GM13976 (cell line): ENCODE data around the gene AP2M1.
"Not testable (repeated sequence)": the region's sequence is repeated elsewhere in the genome, so short reads cannot be mapped to it uniquely, and the experiment has no call there.

Experiments
- DNase-seq: peaks from one replicate; pipeline ENCODE4 v3.0.0; 2012; ENCODE audit warnings: low spot score
- in situ Hi-C: fragments of 300-500 bp; cut with MboI; formaldehyde crosslinking; loops from one replicate; pipeline ENCODE4 v1.12.0; 2022; ENCODE audit warnings: low sequenced_read_pairs, mixed read lengths, inconsistent platforms; ENCODE audit not compliant: unreplicated experiment
- TF ChIP-seq, protein P1 (sequence below): IDR thresholded peaks from 2 replicates; pipeline ENCODE4 v1.5.1; 2012; ENCODE audit warnings: borderline replicate concordance, mild to moderate bottlenecking; ENCODE audit not compliant: insufficient read depth; ENCODE audit errors: extremely low read depth, missing control alignments, control extremely low read depth

The AP2M1 gene

DNA sequence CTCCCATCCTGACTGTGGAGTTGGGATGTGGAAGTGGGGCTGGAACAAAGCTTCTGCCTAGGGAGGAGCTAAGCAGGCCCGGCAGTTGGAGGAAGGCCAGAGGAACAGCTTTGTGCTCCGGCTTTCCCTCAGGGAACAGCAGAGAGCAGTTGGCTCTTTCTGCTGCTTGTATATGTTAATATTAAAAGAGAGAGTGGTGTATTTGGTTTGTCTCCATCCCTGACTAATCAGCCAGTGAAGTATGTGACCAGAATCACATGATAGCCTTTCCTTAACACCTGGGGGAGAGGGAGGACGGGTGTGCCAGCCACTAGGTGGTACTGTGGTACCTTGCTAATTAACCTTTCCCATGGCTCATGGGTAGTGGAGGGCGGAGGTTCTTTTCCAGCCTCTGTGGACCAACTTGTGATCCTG lies 29.5 kb upstream of the AP2M1 start:
- in situ Hi-C loops, result no loop called here
- TF ChIP-seq, protein P1, sequence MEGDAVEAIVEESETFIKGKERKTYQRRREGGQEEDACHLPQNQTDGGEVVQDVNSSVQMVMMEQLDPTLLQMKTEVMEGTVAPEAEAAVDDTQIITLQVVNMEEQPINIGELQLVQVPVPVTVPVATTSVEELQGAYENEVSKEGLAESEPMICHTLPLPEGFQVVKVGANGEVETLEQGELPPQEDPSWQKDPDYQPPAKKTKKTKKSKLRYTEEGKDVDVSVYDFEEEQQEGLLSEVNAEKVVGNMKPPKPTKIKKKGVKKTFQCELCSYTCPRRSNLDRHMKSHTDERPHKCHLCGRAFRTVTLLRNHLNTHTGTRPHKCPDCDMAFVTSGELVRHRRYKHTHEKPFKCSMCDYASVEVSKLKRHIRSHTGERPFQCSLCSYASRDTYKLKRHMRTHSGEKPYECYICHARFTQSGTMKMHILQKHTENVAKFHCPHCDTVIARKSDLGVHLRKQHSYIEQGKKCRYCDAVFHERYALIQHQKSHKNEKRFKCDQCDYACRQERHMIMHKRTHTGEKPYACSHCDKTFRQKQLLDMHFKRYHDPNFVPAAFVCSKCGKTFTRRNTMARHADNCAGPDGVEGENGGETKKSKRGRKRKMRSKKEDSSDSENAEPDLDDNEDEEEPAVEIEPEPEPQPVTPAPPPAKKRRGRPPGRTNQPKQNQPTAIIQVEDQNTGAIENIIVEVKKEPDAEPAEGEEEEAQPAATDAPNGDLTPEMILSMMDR, result peak; percentile 43

DNA sequence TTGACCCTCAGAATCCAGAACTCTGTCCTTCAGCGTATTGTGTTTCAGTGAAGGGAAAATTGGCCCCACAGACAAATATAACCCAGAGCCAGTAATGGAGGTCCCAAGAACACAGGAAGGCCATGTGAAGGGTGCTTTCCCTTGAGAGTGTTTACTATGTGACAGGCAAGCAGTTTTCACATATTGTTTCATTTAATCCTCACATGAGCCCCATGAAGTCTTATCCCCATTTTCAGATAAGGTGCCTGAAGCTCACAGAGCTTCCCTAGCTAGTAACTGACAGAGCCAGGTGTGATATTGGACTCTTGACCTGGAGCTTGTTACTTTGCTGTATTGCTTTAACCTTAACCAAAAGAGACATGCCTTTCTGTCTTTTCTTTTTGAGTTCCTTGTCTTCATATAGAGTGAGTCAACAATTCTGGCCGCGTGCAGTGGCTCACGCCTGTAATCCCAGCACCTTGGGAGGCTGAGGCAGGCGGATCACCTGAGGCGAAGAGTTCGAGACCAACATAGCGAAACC lies 28.8 kb upstream of the AP2M1 start:
- DNase-seq, result no peak
- in situ Hi-C loops, result no loop called here
- TF ChIP-seq, protein P1, result no peak

More for the DNA sequence above, 29.5 kb upstream of the AP2M1 start:
- DNase-seq, result no peak

DNA sequence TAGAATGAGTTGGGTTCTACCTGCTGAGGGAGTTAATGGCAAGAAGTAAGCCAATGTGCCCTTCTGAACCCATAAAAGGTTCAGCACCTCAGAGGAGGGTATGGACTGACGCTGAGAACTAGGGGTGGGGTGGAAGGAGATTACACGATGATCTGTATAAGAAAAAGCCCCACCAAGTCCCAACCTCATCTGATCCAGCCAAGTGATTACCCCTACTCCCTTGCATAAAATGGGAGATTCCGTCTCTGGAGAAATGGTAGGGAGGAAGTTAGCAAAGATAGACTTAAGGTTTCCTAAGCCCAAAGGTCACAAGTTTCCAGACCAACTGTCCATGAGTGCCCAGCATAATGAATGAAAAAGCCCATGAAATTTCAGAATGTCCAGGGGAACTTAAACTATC lies 26.6 kb upstream of the AP2M1 start:
- TF ChIP-seq, protein P1, result no peak
- in situ Hi-C loops, result no loop called here
- DNase-seq, result no peak

DNA sequence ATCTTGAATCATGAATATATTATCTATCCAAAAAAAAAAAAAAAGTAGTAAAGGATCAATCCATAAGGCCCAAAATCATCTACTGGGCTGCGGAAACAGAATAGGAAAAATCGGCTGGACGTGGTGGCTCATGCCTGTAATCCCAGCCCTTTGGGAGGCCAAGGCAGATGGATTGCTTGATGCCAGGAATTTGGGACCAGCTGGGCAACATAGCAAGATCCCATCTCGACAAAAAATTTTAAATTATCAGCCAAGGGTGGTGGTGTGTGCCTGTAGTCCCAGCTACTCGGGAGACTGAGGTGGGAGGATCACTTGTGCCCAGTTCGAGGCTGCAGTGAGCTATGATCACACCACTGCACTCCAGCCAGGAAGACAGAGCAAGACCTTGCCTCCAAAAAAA lies 25.5 kb upstream of the AP2M1 start:
- in situ Hi-C loops, result no loop called here
- TF ChIP-seq, protein P1, result no peak
- no peak for DNase-seq

DNA sequence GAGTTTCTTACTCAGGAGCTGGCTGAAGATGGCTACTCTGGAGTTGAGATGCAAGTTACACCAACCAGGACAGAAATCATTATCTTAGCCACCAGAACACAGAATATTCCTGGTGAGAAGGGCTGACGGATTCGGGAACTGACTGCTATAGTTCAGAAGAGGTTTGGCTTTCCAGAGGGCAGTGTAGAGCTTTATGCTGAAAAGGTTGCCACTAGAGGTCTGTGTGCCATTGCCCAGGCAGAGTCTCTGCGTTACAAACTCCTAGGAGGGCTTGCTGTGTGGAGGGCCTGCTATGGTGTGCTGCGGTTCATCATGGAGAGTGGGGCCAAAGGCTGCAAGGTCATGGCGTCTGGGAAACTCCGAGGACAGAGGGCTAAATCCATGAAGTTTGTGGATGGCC lies 24.9 kb upstream of the AP2M1 start:
- in situ Hi-C loops, result not testable (repeated sequence)

DNA sequence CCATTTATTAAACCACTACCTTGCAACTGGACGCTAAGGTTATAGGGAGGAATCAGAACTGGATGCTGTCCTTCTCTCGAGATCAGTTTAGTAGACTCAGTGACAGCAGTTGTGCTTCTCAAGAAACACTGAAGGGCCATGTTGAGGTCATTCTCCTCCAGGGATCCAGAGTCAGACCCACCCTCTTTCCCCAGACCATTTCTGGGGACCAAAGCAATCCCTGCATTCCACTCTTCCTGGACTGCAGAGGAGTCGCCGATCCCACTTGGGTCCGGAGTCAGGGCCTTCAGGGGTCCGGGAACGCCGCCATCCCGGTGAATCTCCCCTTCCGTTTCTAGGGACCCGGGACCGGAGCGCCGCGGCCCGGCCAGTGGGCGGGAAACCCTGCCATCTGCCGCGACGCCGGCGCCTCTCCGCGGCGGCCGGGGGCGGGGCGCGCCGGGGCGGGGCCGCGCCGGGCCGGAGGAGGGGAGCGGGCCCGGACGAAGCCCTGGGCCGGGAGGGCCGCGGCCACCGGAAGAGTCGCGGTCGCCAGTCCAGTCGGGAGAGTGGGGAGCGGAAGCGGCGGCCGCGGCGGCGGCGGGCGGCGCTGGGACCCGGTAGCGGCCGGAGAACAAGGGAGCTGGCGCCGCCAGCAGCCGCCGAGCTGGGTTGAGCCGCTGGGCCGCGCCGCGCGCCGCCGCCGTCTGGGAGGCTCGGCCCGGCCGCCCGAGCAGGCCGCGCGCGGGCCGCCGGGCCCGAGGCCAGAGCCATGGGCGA lies 19.6 kb upstream of the AP2M1 start, which contains the start of gene DVL3:
DVL3 (plus strand) TSS at position 493 of the 759 bp plus-strand sequence; CDS start at position 752, 259 bp downstream.
- in situ Hi-C loops, result no loop called here
- peak; percentile 94 for DNase-seq
- TF ChIP-seq, protein P1, result no peak

More for the DNA sequence above, 24.9 kb upstream of the AP2M1 start:
- DNase-seq, result not testable (repeated sequence)
